ENCODE results near the gene MCF2L2. TPM values are rescaled to one million over a fixed set of nuclear protein-coding genes. Genes with fewer than 3 reads are reported as not detected.
"Not testable (repeated sequence)": the region's sequence is repeated elsewhere in the genome, so short reads cannot be mapped to it uniquely, and the experiment has no call there.

Gene MCF2L2, protein sequence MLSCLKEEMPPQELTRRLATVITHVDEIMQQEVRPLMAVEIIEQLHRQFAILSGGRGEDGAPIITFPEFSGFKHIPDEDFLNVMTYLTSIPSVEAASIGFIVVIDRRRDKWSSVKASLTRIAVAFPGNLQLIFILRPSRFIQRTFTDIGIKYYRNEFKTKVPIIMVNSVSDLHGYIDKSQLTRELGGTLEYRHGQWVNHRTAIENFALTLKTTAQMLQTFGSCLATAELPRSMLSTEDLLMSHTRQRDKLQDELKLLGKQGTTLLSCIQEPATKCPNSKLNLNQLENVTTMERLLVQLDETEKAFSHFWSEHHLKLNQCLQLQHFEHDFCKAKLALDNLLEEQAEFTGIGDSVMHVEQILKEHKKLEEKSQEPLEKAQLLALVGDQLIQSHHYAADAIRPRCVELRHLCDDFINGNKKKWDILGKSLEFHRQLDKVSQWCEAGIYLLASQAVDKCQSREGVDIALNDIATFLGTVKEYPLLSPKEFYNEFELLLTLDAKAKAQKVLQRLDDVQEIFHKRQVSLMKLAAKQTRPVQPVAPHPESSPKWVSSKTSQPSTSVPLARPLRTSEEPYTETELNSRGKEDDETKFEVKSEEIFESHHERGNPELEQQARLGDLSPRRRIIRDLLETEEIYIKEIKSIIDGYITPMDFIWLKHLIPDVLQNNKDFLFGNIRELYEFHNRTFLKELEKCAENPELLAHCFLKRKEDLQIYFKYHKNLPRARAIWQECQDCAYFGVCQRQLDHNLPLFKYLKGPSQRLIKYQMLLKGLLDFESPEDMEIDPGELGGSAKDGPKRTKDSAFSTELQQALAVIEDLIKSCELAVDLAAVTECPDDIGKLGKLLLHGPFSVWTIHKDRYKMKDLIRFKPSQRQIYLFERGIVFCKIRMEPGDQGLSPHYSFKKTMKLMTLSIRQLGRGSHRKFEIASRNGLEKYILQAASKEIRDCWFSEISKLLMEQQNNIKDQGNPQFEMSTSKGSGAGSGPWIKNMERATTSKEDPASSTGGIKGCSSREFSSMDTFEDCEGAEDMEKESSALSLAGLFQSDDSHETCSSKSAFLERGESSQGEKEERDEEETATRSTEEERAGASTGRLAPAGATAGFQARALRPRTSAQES
- total RNA-seq: 1 to 10 TPM; 1.0 to 1.7 TPM

DNA sequence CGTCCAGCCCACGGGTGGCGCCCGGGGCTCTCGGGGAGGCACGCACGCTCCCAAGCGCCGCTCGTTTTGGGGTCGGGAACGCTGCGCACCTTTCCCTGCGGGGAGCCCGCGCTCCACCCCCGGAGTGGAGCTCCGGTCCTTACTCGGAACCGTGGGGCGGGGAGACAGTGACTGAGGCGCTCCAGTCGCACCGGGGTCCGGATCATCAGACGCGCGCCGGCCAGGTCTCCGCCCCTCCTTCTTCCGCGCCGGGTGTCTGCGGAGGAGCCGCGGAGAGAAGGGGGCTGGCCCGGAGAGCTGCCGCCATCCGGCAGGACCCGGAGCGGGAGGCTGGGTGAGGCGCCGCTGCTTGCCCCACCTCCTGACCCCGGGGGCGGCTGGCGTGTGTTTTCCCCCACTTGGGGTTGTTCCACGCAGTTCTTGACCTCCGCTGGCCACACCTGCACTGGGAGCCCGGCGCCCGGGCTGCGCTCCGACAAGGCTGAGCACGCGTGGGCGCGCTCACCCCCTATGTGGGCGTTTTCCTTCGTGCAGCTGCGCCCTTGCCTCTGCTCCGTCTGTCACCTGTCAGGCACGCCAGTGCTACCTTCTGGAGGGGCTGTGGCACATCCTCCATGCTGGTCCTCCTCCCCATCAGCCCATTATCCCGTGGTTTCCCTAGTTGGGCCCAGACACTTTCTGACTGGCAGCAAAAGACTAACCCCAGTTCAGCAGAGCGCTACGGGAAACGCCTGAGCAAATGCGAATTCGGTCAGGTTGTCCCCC lies at the start of gene MCF2L2:
MCF2L2 (minus strand) TSS at position 173 of the 765 bp plus-strand sequence. CDS start 642 bp downstream, outside the sequence.
- peaks cover 31% of the 10 kb centered on the region for H3K4me1 Mint-ChIP-seq (ENCODE audit: low read depth)
- no peak within 1 kb of the TSS for H3K27ac Mint-ChIP-seq
- DNase-seq: peak; percentile 86
- H3K36me3 Mint-ChIP-seq (ENCODE audit: low read depth): no peaks in the 10 kb centered on the region
- peak within 1 kb of the TSS; percentile 79 for H3K4me3 Mint-ChIP-seq
- no peaks in the 10 kb centered on the region for H3K9me3 Mint-ChIP-seq
- intact Hi-C loops (cut with micrococcal nuclease): loop anchor here (1.0 to 5.0 kb wide), 4 partner anchors 208 to 636 kb away; partner anchors contain the start of genes ATP11B, MCCC1 and YEATS2
- peaks cover 14% of the 10 kb centered on the region for H3K27me3 Mint-ChIP-seq (ENCODE audit: low read depth)
- CTCF ChIA-PET: interaction anchor here (1.1 kb wide), 1 partner anchor 338 kb away, joined by 3 read pairs; no protein-coding TSS in a partner anchor

- H3K4me3 Mint-ChIP-seq: no peak overlapping the region
- CTCF ChIA-PET: interaction anchor here (0.7 to 1.3 kb wide), 5 partner anchors 13 to 289 kb away, joined by 3 to 4 read pairs (median 4); no protein-coding TSS in a partner anchor
- H3K4me1 Mint-ChIP-seq (ENCODE audit: low read depth): peaks cover 6% of the 10 kb centered on the region
- no peaks in the 10 kb centered on the region for H3K9me3 Mint-ChIP-seq
- no peaks in the 10 kb centered on the region for H3K36me3 Mint-ChIP-seq (ENCODE audit: low read depth)
- no peak for DNase-seq
- intact Hi-C loops (cut with micrococcal nuclease): no loop called here
- no peaks in the 10 kb centered on the region for H3K27me3 Mint-ChIP-seq (ENCODE audit: low read depth)
- H3K27ac Mint-ChIP-seq: no peak overlapping the region
Observed at GRCh38 chr3:183477801-183478456, 49.5 kb upstream of the MCF2L2 start.

DNA sequence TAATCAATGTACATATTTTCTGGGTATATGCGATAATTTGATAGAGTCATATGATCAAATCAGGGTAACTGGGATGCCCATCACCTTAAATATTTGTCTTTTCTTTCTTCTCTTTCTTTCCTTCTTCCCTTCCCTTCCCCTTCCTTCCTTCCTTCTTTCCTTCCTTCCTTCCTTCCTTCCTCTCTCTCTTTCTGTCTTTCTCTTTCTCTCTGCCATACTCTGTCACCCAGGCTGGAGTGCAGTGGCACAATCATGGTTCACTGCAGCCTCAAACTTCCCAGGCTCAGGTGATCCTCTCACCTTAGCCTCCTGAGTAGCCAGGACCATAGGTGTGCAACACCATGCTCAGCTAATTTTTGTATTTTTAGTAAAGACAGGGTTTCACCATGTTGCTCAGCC lies 47.3 kb upstream of the MCF2L2 start:
- H3K4me3 Mint-ChIP-seq; H3K27ac Mint-ChIP-seq; H3K27me3 Mint-ChIP-seq (ENCODE audit: low read depth); H3K36me3 Mint-ChIP-seq (ENCODE audit: low read depth); intact Hi-C loops (cut with micrococcal nuclease); DNase-seq; H3K9me3 Mint-ChIP-seq; H3K4me1 Mint-ChIP-seq (ENCODE audit: low read depth): not testable (repeated sequence)
- CTCF ChIA-PET: interaction anchor here (0.6 to 1.6 kb wide), 3 partner anchors 85 to 291 kb away, joined by 4 to 7 read pairs (median 4); no protein-coding TSS in a partner anchor

- Mint-ChIP-seq H3K9me3 (no peaks in the 10 kb centered on the region), H3K27me3 (ENCODE audit: low read depth) (no peaks in the 10 kb centered on the region), H3K27ac (no peak overlapping the region), H3K4me3 (no peak overlapping the region), H3K36me3 (ENCODE audit: low read depth) (no peaks in the 10 kb centered on the region), H3K4me1 (ENCODE audit: low read depth) (peaks cover 4% of the 10 kb centered on the region)
- CTCF ChIA-PET: interaction anchor here (0.6 to 1.6 kb wide), 4 partner anchors 44 to 292 kb away, joined by 3 to 7 read pairs (median 4); no protein-coding TSS in a partner anchor
- no peak for DNase-seq
- intact Hi-C loops (cut with micrococcal nuclease): no loop called here
Observed at GRCh38 chr3:183475016-183475763, 46.8 kb upstream of the MCF2L2 start.

DNA sequence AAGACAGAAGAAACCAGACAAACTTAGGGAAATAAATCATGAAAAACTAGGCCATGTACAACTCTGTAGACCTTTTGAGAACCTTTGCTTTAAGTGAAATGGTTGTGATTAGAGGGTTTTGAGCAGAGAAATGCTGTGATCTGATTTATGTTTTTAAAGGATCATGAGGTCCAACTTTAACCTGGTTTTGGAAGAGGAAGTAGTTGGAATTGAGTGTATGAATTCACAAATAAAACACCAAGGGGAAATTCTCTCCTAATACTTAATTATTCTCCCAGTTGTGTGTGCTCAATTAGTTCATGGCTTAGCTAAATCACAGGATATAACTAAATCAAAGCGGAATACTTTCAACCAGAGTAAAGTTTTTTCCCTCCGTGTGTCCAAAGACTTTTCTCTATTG lies 45.5 kb upstream of the MCF2L2 start:
- Mint-ChIP-seq H3K4me1 (ENCODE audit: low read depth) (peaks cover 11% of the 10 kb centered on the region), H3K36me3 (ENCODE audit: low read depth) (no peaks in the 10 kb centered on the region), H3K9me3 (no peaks in the 10 kb centered on the region), H3K27ac (no peak overlapping the region), H3K27me3 (ENCODE audit: low read depth) (no peaks in the 10 kb centered on the region), H3K4me3 (no peak overlapping the region)
- no peak for DNase-seq
- intact Hi-C loops (cut with micrococcal nuclease): no loop called here
- CTCF ChIA-PET: interaction anchor here (1.6 kb wide), 1 partner anchor 87 kb away, joined by 4 read pairs; no protein-coding TSS in a partner anchor

DNA sequence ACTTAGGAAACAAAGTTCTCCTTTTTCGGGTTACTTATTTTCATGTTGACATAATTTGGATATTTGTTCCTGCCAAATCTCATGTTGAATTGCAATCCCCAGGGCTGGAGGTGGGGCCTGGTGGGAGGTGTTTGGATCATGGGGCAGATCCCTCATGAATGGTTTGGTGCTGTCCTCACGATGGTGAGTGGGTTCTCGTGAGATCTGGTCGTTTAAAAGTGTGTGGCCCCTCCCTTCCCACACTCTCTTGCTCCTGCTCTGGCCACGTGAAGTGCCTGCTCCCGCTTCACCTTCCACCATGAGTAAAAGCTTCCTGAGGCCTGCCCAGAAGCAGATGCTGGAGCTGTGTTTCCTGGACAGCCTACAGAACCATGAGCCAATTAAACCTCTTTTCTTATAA lies 43.7 kb upstream of the MCF2L2 start:
- Mint-ChIP-seq H3K27me3 (ENCODE audit: low read depth) (no peaks in the 10 kb centered on the region), H3K4me3 (no peak overlapping the region), H3K4me1 (ENCODE audit: low read depth) (peaks cover 27% of the 10 kb centered on the region), H3K9me3 (no peaks in the 10 kb centered on the region), H3K36me3 (ENCODE audit: low read depth) (no peaks in the 10 kb centered on the region), H3K27ac (no peak overlapping the region)
- DNase-seq: no peak
- CTCF ChIA-PET: interaction anchor here (1.2 kb wide), 1 partner anchor 295 kb away, joined by 3 read pairs; no protein-coding TSS in a partner anchor
- intact Hi-C loops (cut with micrococcal nuclease): no loop called here

DNA sequence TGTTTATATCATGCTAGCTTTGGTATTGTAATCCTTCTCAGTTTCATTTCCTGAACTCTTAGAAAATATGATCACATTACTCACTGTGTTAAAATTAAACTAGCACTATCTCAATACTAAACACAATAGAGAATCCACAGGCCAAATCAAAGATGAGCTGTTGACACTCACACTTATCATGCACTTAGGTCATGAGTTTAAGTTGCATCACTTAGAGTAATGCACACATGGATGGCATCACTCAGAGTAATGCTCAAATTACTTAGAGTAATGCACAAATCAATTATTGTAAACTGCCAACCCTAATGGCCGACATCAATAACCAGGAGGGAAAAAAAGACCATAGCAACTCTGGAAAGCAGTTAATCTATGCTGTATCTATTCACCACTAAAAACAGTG lies 40.0 kb upstream of the MCF2L2 start:
- CTCF ChIA-PET: interaction anchor here (0.6 to 2.7 kb wide), 11 partner anchors 11 to 418 kb away, joined by 3 to 16 read pairs (median 3); no protein-coding TSS in a partner anchor
- peak overlapping the region; percentile 87 for H3K27ac Mint-ChIP-seq
- no peaks in the 10 kb centered on the region for H3K36me3 Mint-ChIP-seq (ENCODE audit: low read depth)
- no peaks in the 10 kb centered on the region for H3K27me3 Mint-ChIP-seq (ENCODE audit: low read depth)
- no peak for DNase-seq
- peaks cover 27% of the 10 kb centered on the region for H3K4me1 Mint-ChIP-seq (ENCODE audit: low read depth)
- H3K4me3 Mint-ChIP-seq: no peak overlapping the region
- intact Hi-C loops (cut with micrococcal nuclease): loop anchor here (2.0 to 10.0 kb wide), 5 partner anchors 82 to 786 kb away; partner anchors contain the start of genes ABCF3 and MAP6D1
- no peaks in the 10 kb centered on the region for H3K9me3 Mint-ChIP-seq

- intact Hi-C loops (cut with micrococcal nuclease): loop anchor here (5.0 to 10.0 kb wide), 2 partner anchors 721 to 788 kb away; partner anchors contain the start of gene ABCF3
Observed at GRCh38 chr3:183466575-183466974, 38.2 kb upstream of the MCF2L2 start.

GRCh38 chr3:183465710-183466109 lies 37.3 kb upstream of the MCF2L2 start:
- H3K27ac Mint-ChIP-seq; H3K9me3 Mint-ChIP-seq; DNase-seq; H3K27me3 Mint-ChIP-seq (ENCODE audit: low read depth); H3K36me3 Mint-ChIP-seq (ENCODE audit: low read depth); H3K4me3 Mint-ChIP-seq: not testable (repeated sequence)
- CTCF ChIA-PET: interaction anchor here (0.7 kb wide), 1 partner anchor 301 kb away, joined by 3 read pairs; no protein-coding TSS in a partner anchor
- intact Hi-C loops (cut with micrococcal nuclease): loop anchor here (5.0 to 10.0 kb wide), 2 partner anchors 722 to 789 kb away; partner anchors contain the start of gene ABCF3
- H3K4me1 Mint-ChIP-seq (ENCODE audit: low read depth): peaks cover 27% of the 10 kb centered on the region

More at GRCh38 chr3:183466575-183466974, 38.2 kb upstream of the MCF2L2 start:
- no peaks in the 10 kb centered on the region for H3K36me3 Mint-ChIP-seq (ENCODE audit: low read depth)
- no peak overlapping the region for H3K4me3 Mint-ChIP-seq
- H3K9me3 Mint-ChIP-seq: no peaks in the 10 kb centered on the region
- H3K27me3 Mint-ChIP-seq (ENCODE audit: low read depth): no peaks in the 10 kb centered on the region
- H3K4me1 Mint-ChIP-seq (ENCODE audit: low read depth): peaks cover 27% of the 10 kb centered on the region
- CTCF ChIA-PET: interaction anchor here (0.6 kb wide), 2 partner anchors 25 to 281 kb away, joined by 3 to 4 read pairs; no protein-coding TSS in a partner anchor
- DNase-seq: no peak
- no peak overlapping the region for H3K27ac Mint-ChIP-seq

DNA sequence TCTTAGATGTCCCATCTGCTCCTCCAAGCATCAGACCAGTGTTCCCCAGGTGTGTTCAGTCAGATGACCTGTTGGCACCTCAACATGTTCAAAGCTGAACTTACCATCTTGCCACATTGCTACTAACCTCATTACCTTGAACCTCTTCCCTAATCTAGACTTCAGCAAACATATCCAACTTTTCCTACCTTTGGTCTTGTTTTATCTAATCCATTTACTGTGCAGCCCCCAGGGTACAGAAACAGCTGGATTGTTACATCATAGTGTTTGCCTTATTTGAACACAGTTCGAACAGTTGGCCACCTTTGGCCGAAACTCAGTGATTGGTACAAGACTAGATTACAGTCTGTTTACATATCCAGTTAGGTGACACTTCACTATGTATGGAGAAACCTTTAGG lies 36.1 kb upstream of the MCF2L2 start:
- no peak for DNase-seq
- H3K36me3 Mint-ChIP-seq (ENCODE audit: low read depth): no peaks in the 10 kb centered on the region
- intact Hi-C loops (cut with micrococcal nuclease): loop anchor here (10.0 kb wide), 1 partner anchor 790 kb away; no protein-coding TSS in a partner anchor
- H3K4me1 Mint-ChIP-seq (ENCODE audit: low read depth): peaks cover 21% of the 10 kb centered on the region
- CTCF ChIA-PET: no interaction called here
- H3K4me3 Mint-ChIP-seq: no peak overlapping the region
- no peaks in the 10 kb centered on the region for H3K27me3 Mint-ChIP-seq (ENCODE audit: low read depth)
- H3K9me3 Mint-ChIP-seq: no peaks in the 10 kb centered on the region
- H3K27ac Mint-ChIP-seq: no peak overlapping the region

Measured in activated naive CD4-positive, alpha-beta T cell treated with anti-CD3 and anti-CD28 coated beads for 36 hours (primary cell).